ENCODE data around the gene TRPC4.
A peak's percentile ranks its signal among the peaks of the same experiment; 100 is the strongest.

The TRPC4 gene

GRCh38 chr13:37608750-37609339, 260.7 kb downstream of the TRPC4 start:
- peak; percentile 26 for DNase-seq (ENCODE audit: low read depth, low spot score)
- in situ Hi-C loops (cut with HindIII; ENCODE audit: low sequenced_read_pairs): no loop called here
- TF ChIP-seq, protein P1, sequence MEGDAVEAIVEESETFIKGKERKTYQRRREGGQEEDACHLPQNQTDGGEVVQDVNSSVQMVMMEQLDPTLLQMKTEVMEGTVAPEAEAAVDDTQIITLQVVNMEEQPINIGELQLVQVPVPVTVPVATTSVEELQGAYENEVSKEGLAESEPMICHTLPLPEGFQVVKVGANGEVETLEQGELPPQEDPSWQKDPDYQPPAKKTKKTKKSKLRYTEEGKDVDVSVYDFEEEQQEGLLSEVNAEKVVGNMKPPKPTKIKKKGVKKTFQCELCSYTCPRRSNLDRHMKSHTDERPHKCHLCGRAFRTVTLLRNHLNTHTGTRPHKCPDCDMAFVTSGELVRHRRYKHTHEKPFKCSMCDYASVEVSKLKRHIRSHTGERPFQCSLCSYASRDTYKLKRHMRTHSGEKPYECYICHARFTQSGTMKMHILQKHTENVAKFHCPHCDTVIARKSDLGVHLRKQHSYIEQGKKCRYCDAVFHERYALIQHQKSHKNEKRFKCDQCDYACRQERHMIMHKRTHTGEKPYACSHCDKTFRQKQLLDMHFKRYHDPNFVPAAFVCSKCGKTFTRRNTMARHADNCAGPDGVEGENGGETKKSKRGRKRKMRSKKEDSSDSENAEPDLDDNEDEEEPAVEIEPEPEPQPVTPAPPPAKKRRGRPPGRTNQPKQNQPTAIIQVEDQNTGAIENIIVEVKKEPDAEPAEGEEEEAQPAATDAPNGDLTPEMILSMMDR (IDR thresholded peaks at IDR 0.05; ENCODE audit: low read depth, low read length): peak; percentile 49
- no peak overlapping the region for H3K4me3 ChIP-seq (ENCODE audit: low read depth, low read length)

GRCh38 chr13:37602733-37603381, 266.7 kb downstream of the TRPC4 start:
- in situ Hi-C loops (cut with HindIII; ENCODE audit: low sequenced_read_pairs): no loop called here
- no peak overlapping the region for H3K4me3 ChIP-seq (ENCODE audit: low read depth, low read length)
- TF ChIP-seq, protein P1 (IDR thresholded peaks at IDR 0.05; ENCODE audit: low read depth, low read length): peak; percentile 49
- DNase-seq (ENCODE audit: low read depth, low spot score): peak; percentile 60

- TF ChIP-seq, protein P1 (IDR thresholded peaks at IDR 0.05; ENCODE audit: low read depth, low read length): no peak
- in situ Hi-C loops (cut with HindIII; ENCODE audit: low sequenced_read_pairs): no loop called here
- no peak overlapping the region for H3K4me3 ChIP-seq (ENCODE audit: low read depth, low read length)
Measured at GRCh38 chr13:37601648-37602440, 267.7 kb downstream of the TRPC4 start.

GRCh38 chr13:37599519-37599918, 270.1 kb downstream of the TRPC4 start:
- in situ Hi-C loops (cut with HindIII; ENCODE audit: low sequenced_read_pairs): no loop called here
- DNase-seq (ENCODE audit: low read depth, low spot score): no peak
- H3K4me3 ChIP-seq (ENCODE audit: low read depth, low read length): no peak overlapping the region
- TF ChIP-seq, protein P1 (IDR thresholded peaks at IDR 0.05; ENCODE audit: low read depth, low read length): no peak

More at GRCh38 chr13:37601648-37602440, 267.7 kb downstream of the TRPC4 start:
- DNase-seq (ENCODE audit: low read depth, low spot score): peak; percentile 24

DNA sequence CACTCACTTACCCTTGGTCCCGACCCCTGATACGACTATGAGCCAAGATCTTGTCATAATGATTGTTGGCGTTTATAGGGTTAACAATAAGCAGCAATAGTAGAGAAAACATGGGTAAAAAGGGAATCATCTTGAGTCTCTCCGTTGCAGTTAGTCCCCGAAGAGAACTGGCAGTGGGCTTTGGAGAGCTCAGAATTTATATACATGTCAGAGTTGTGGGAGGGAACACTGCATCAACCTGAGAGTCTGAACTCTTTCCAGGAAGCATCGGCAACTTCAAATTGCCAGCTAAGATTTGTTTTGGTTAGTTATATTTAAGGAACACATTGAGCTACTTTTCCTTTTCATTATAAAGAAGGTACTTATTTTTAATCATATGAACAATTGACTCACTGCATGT, 271.0 kb downstream of the TRPC4 start, which contains the start of gene POSTN:
TSS of gene POSTN (minus strand) at position 172 of the 400 bp plus-strand sequence. CDS start at position 130, 42 bp downstream.
- DNase-seq (ENCODE audit: low read depth, low spot score): peak; percentile 55
- H3K4me3 ChIP-seq (ENCODE audit: low read depth, low read length): peak within 1 kb of the TSS; percentile 39
- in situ Hi-C loops (cut with HindIII; ENCODE audit: low sequenced_read_pairs): no loop called here
- TF ChIP-seq, protein P1 (IDR thresholded peaks at IDR 0.05; ENCODE audit: low read depth, low read length): no peak

- H3K4me3 ChIP-seq (ENCODE audit: low read depth, low read length): peak overlapping the region; percentile 39
- in situ Hi-C loops (cut with HindIII; ENCODE audit: low sequenced_read_pairs): no loop called here
- TF ChIP-seq, protein P1 (IDR thresholded peaks at IDR 0.05; ENCODE audit: low read depth, low read length): no peak
- DNase-seq (ENCODE audit: low read depth, low spot score): no peak
Measured at GRCh38 chr13:37597477-37598025, 272.0 kb downstream of the TRPC4 start.

Data from astrocyte of the spinal cord (primary cell).